GM12878 (cell line): ENCODE measurements around the gene CCNH. TPM values are rescaled to one million over a fixed set of nuclear protein-coding genes. Genes with fewer than 3 reads are reported as not detected.

ENCODE experiments used
- ATF7 ChIP-seq: fragments of 450-650 bp; IDR thresholded peaks from 2 replicates; pipeline ENCODE4 v1.6.1; 2016; ENCODE audit warnings: low read depth, mild to moderate bottlenecking
- SMC3 ChIP-seq: IDR thresholded peaks from 2 replicates; pipeline ENCODE4 v1.6.1; 2011; ENCODE audit warnings: low read length, improper control_type of control experiment, borderline replicate concordance
- polyA plus RNA-seq, 11 experiments: library from polyadenylated mRNA; depleted of rRNA in 4 of 11; unstranded in 6 of 11; stranded (reverse) in 5 of 11; fragments of >200 nt; fragmentation: Nextera tagmentation in 4 of 11; fragmentation: Illumina TruSeq in 1 of 11; extraction: Ambion mirVana in 4 of 11; extraction: Trizol in 1 of 11; gene quantifications; 1 replicate in 1 of 11; 2 replicates in 10 of 11; pipeline versions ENCODE4 v1.2.1 to v1.2.3, GENCODE V29; 2011 to 2016; ENCODE audit warnings: inconsistent platforms in 2 of 11, missing spikeins in 2 of 11, low read depth in 1 of 11
- total RNA-seq, 4 experiments: library from RNA; depleted of rRNA in 3 of 4; stranded (reverse); fragments of >200 nt in 3 of 4; fragmentation: Illumina TruSeq in 1 of 4; extraction: Trizol in 1 of 4; gene quantifications; 2 replicates each; pipeline versions ENCODE4 v1.2.1 to v1.2.3, GENCODE V29; 2013 to 2021
- TF ChIP-seq, protein P1 (sequence below), 3 experiments: IDR thresholded peaks in 2 of 3; conservative IDR thresholded peaks in 1 of 3; 2 replicates each; pipeline ENCODE4 v1.5.1; 2011; ENCODE audit warnings: low read depth in 3 of 3, low read length in 3 of 3, mild to moderate bottlenecking in 3 of 3, control low read depth in 2 of 3, moderate library complexity in 2 of 3, inconsistent platforms in 1 of 3, mixed read lengths in 1 of 3; ENCODE audit not compliant: control insufficient read depth in 2 of 3, insufficient read depth in 1 of 3; ENCODE audit errors: extremely low read depth in 1 of 3
- TF ChIP-seq, protein P2 (sequence below): fragments of 450-650 bp; formaldehyde crosslinking; IDR thresholded peaks from 2 replicates; pipeline ENCODE4 v1.4.0; 2020; ENCODE audit warnings: mild to moderate bottlenecking, moderate library complexity

CCNH gene
- total and polyA plus RNA-seq, 10 of the 15 experiments (the other 5 are each of a cell fraction or from before 2014, with no cell fraction given): 43.9 to 116 (median 81.4) TPM

DNA sequence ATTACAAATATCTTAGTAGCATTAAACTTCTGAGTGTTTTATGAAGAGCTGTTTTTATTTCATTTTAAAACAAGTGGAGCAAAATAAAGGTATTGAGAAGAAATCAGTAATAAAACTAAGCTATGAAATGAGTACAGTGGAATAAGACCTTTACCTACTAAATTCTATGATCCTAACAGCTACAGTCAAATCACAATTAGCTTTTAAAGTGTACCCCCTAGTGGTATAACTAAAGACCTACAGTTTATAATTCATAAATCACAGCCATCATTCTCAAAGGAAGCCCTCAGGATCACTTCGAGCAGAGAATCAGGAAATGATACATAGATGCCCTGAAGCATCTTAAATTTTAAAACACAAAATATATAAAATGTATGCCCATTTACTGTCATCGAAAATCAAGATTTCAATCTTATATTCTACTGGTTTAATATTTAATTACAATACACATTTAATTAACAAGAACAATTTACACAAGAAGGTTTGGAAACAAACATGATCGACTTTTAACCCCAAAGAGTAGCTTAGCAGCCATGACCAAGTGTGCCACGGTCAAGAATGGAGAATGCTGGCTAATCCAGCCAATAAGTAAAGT lies 12.3 kb downstream of the CCNH start (continued):
- TF ChIP-seq, protein P1, sequence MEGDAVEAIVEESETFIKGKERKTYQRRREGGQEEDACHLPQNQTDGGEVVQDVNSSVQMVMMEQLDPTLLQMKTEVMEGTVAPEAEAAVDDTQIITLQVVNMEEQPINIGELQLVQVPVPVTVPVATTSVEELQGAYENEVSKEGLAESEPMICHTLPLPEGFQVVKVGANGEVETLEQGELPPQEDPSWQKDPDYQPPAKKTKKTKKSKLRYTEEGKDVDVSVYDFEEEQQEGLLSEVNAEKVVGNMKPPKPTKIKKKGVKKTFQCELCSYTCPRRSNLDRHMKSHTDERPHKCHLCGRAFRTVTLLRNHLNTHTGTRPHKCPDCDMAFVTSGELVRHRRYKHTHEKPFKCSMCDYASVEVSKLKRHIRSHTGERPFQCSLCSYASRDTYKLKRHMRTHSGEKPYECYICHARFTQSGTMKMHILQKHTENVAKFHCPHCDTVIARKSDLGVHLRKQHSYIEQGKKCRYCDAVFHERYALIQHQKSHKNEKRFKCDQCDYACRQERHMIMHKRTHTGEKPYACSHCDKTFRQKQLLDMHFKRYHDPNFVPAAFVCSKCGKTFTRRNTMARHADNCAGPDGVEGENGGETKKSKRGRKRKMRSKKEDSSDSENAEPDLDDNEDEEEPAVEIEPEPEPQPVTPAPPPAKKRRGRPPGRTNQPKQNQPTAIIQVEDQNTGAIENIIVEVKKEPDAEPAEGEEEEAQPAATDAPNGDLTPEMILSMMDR (IDR thresholded peaks at IDR 0.05 in 2 of 3, conservative IDR thresholded peaks at IDR 0.05 in 1 of 3; ENCODE audit: control insufficient read depth in 2 of 3, extremely low read depth in 1 of 3, insufficient read depth in 1 of 3, low read depth in 3 of 3, low read length in 3 of 3): peak; percentile 39 to 64 (median 41); a peak in 4 of 6 replicates
- no peak for TF ChIP-seq ATF7
- TF ChIP-seq, protein P2, sequence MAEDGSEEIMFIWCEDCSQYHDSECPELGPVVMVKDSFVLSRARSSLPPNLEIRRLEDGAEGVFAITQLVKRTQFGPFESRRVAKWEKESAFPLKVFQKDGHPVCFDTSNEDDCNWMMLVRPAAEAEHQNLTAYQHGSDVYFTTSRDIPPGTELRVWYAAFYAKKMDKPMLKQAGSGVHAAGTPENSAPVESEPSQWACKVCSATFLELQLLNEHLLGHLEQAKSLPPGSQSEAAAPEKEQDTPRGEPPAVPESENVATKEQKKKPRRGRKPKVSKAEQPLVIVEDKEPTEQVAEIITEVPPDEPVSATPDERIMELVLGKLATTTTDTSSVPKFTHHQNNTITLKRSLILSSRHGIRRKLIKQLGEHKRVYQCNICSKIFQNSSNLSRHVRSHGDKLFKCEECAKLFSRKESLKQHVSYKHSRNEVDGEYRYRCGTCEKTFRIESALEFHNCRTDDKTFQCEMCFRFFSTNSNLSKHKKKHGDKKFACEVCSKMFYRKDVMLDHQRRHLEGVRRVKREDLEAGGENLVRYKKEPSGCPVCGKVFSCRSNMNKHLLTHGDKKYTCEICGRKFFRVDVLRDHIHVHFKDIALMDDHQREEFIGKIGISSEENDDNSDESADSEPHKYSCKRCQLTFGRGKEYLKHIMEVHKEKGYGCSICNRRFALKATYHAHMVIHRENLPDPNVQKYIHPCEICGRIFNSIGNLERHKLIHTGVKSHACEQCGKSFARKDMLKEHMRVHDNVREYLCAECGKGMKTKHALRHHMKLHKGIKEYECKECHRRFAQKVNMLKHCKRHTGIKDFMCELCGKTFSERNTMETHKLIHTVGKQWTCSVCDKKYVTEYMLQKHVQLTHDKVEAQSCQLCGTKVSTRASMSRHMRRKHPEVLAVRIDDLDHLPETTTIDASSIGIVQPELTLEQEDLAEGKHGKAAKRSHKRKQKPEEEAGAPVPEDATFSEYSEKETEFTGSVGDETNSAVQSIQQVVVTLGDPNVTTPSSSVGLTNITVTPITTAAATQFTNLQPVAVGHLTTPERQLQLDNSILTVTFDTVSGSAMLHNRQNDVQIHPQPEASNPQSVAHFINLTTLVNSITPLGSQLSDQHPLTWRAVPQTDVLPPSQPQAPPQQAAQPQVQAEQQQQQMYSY (CRISPR knock-in tag): no peak
- TF ChIP-seq SMC3: peak; percentile 61
